T-cell (primary cell): ENCODE measurements around the gene DYNC1LI2. TPM values are rescaled to one million over a fixed set of nuclear protein-coding genes. Genes with fewer than 3 reads are reported as not detected.

Source experiments
- ATAC-seq, 4 experiments: fragments of 200-7000 bp in 3 of 4; fragments of 150-1000 bp in 1 of 4; cut with Tn5 transposase; replicated peaks in 1 of 4; 1 replicate in 3 of 4; 2 replicates in 1 of 4; pipeline ENCODE4 v1.10.0; 2021; ENCODE audit warnings: moderate library complexity in 3 of 4, mild to moderate bottlenecking in 2 of 4, moderate number of reproducible peaks in 1 of 4
- CTCF ChIA-PET, 2 donors: fragments of 300-600 bp; sonication (Branson Sonifier 250); formaldehyde crosslinking; loops; one replicate each; lab custom pipeline; 2022; ENCODE audit warnings: antibody characterized with exemption in 2 of 2; lab: Charles Lee
- POLR2A ChIA-PET, 2 donors: fragments of 300-600 bp; sonication (Branson Sonifier 250); formaldehyde crosslinking; loops; one replicate each; lab custom pipeline; 2022; ENCODE audit warnings: antibody characterized with exemption in 2 of 2; lab: Charles Lee
- DNase-seq, 35 experiments: peaks; one replicate each; pipeline versions ENCODE4 v3.0.0 to v3.0.0-alpha.2; 2013 to 2023
- H3K27ac ChIP-seq: one replicate; pipeline ENCODE4 v1.5.1; 2013; ENCODE audit warnings: low read length
- H3K27me3 ChIP-seq, 2 experiments: replicated peaks in 1 of 2; 1 replicate in 1 of 2; 2 replicates in 1 of 2; pipeline versions ENCODE4 v1.6.1 to v1.7.0; 2013; ENCODE audit warnings: low read length in 1 of 2, mixed read lengths in 1 of 2; ENCODE audit not compliant: control insufficient read depth in 2 of 2, insufficient read depth in 2 of 2; ENCODE audit errors: extremely low read depth in 1 of 2
- H3K36me3 ChIP-seq, 2 donors: 1 replicate in 1 of 2; 2 replicates in 1 of 2; pipeline versions ENCODE4 v1.6.1 to v1.7.0; 2013; ENCODE audit warnings: low read length in 1 of 2; ENCODE audit not compliant: control insufficient read depth in 2 of 2, insufficient read depth in 1 of 2; ENCODE audit errors: extremely low read depth in 1 of 2
- H3K4me1 ChIP-seq, 2 experiments: 1 replicate in 1 of 2; 2 replicates in 1 of 2; pipeline versions ENCODE4 v1.6.1 to v1.7.0; 2013; ENCODE audit warnings: low read length in 2 of 2, mixed read lengths in 1 of 2; ENCODE audit not compliant: insufficient read depth in 2 of 2, control insufficient read depth in 1 of 2; ENCODE audit errors: extremely low read depth in 1 of 2
- H3K4me3 ChIP-seq, 2 donors: 1 replicate in 1 of 2; 2 replicates in 1 of 2; pipeline versions ENCODE4 v1.5.1 to v1.7.0; 2013; ENCODE audit warnings: mild to moderate bottlenecking in 2 of 2, low read length in 1 of 2, moderate library complexity in 1 of 2; ENCODE audit not compliant: control insufficient read depth in 1 of 2; ENCODE audit errors: extremely low read depth in 1 of 2
- H3K9me3 ChIP-seq: 2 replicates; pipeline ENCODE4 v1.7.0; 2013
- H3K27ac Mint-ChIP-seq, 2 donors: one replicate each; pipeline ENCODE4 v1.8.0; 2020 to 2021; ENCODE audit warnings: mild to moderate bottlenecking in 2 of 2, mixed read lengths in 2 of 2
- H3K27me3 Mint-ChIP-seq, 2 donors: one replicate each; pipeline ENCODE4 v1.8.0; 2021 to 2022; ENCODE audit warnings: mixed read lengths in 2 of 2
- H3K36me3 Mint-ChIP-seq: one replicate; pipeline ENCODE4 v1.8.0; 2021; ENCODE audit warnings: mixed read lengths
- H3K4me1 Mint-ChIP-seq, 3 donors: one replicate each; pipeline ENCODE4 v1.8.0; 2020 to 2022; ENCODE audit warnings: mixed read lengths in 3 of 3, mild to moderate bottlenecking in 1 of 3
- H3K4me3 Mint-ChIP-seq, 3 donors: one replicate each; pipeline ENCODE4 v1.8.0; 2020 to 2022; ENCODE audit warnings: mild to moderate bottlenecking in 3 of 3, mixed read lengths in 3 of 3, moderate library complexity in 3 of 3
- H3K9me3 Mint-ChIP-seq, 3 donors: one replicate each; pipeline ENCODE4 v1.8.0; 2020 to 2022; ENCODE audit warnings: mixed read lengths in 3 of 3
- WGBS: methylation state at CpG from one replicate; pipeline ENCODE4 v1.1.5; 2013; ENCODE audit warnings: missing lambda C conversion rate; ENCODE audit not compliant: insufficient coverage; 5-methylcytosine and 5-hydroxymethylcytosine counted together
- total RNA-seq, 35 experiments: library from RNA in 6 of 35; stranded (reverse) in 6 of 35; fragments of 120-200 nt in 1 of 35; gene quantifications; one replicate each; pipeline versions ENCODE4 v1.2.1 to v1.2.4 and lab custom pipeline; 2013 to 2026

Gene DYNC1LI2
- total RNA-seq, 5 donors from 2014 or later (not counting 1 experiment from before 2014, with no cell fraction given): 69.9 to 92.1 (median 81.3) TPM

DNA sequence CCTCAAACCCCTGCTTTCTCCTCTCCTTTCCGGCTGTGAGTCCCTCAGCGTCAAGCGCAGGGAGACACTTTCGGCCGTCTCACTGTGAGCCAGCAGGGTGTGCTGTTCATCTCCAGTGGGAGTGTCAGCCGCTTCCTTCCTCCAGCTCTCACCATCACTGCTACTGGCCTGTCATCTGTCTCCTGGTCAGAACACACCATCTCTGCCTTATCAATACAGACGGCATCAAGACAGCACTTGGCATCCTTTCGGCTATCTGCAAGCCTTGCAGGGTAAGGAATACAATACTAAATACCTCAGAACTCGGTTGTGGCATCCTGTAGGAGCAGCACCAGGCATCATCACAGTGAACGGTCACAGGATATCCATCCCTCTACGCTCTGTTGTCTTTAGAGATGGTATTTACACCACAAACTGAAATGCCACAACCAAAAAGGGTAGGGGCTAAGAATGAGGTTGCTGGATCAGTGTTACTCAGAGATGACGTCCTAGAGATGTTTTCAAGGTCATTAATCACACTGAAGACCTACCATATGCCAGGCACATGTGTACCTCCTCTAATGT, 34.2 kb downstream of the DYNC1LI2 start:
- Mint-ChIP-seq H3K9me3 (no peaks in the 10 kb centered on the region), H3K27ac (no peak overlapping the region), H3K27me3 (peaks cover 0 to 4% of the 10 kb centered on the region in 2 donors), H3K36me3 (peaks cover 14% of the 10 kb centered on the region), H3K4me1 (no peaks in the 10 kb centered on the region), H3K4me3 (no peak overlapping the region)
- H3K36me3 ChIP-seq: peaks cover 0 to 7% of the 10 kb centered on the region in 2 donors
- H3K27ac ChIP-seq: no peak overlapping the region
- ATAC-seq (peak in 1 of 4 experiments; percentile 26), DNase-seq (peak in 1 of 35 experiments; percentile 22)
- H3K27me3 ChIP-seq: no peaks in the 10 kb centered on the region
- H3K4me1 ChIP-seq: no peaks in the 10 kb centered on the region
- ChIA-PET CTCF (interaction anchor here in 1 of 2 donors (0.7 kb wide), 1 partner anchor 1132 kb away, joined by 3 read pairs; no protein-coding TSS in a partner anchor), POLR2A (no interaction called here)
- H3K4me3 ChIP-seq: no peak overlapping the region
- no peaks in the 10 kb centered on the region for H3K9me3 ChIP-seq
- 78% methylated on average over 8 of the region's 12 CpGs for WGBS

DNA sequence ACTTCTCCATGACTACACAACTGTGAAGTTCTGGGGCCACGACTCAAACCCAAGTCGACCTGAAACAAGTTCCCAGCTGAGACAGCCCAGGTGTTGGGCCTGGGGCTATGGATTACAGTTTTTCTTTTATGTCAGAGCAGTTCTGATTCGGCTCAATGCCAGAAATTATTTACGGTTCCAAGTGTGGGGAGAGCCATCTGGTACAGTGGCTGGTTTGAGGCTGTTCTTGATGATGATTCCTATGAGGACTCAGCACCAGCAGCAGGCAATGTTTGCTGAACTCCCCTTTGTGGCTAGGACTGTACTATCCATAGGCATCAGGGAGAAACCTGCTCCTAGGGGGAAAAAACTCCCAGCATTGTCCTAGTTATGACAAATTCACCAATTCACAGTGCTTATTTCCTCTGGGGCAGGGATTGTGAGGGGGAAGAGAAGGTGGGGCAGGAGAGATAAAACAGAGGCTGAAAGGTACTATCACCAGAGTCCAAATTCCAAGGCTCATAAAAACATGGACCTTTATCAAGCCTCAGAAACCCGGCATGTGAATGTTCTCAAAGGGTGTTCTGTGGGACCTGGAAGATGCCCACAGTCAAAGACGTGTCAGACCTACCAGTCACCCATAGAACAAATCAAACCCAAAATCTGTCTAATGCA, 36.6 kb downstream of the DYNC1LI2 start:
- no peak overlapping the region for H3K27ac ChIP-seq
- Mint-ChIP-seq H3K9me3 (no peaks in the 10 kb centered on the region), H3K4me3 (no peak overlapping the region), H3K27me3 (peaks cover 4 to 7% of the 10 kb centered on the region in 2 donors), H3K4me1 (no peaks in the 10 kb centered on the region), H3K36me3 (peaks cover 6% of the 10 kb centered on the region), H3K27ac (no peak overlapping the region)
- WGBS: 62% methylated on average over 4 of the region's 6 CpGs
- no peak overlapping the region for H3K4me3 ChIP-seq
- ChIA-PET CTCF (no interaction called here), POLR2A (interaction anchor here in 1 of 2 donors (0.6 to 0.7 kb wide), 2 partner anchors 173 to 210 kb away, joined by 3 to 5 read pairs; no protein-coding TSS in a partner anchor)
- H3K27me3 ChIP-seq: peaks cover 0 to 11% of the 10 kb centered on the region in 2 experiments
- no peak for ATAC-seq
- H3K9me3 ChIP-seq: no peaks in the 10 kb centered on the region
- no peaks in the 10 kb centered on the region for H3K36me3 ChIP-seq
- DNase-seq: no peak
- H3K4me1 ChIP-seq: no peaks in the 10 kb centered on the region

DNA sequence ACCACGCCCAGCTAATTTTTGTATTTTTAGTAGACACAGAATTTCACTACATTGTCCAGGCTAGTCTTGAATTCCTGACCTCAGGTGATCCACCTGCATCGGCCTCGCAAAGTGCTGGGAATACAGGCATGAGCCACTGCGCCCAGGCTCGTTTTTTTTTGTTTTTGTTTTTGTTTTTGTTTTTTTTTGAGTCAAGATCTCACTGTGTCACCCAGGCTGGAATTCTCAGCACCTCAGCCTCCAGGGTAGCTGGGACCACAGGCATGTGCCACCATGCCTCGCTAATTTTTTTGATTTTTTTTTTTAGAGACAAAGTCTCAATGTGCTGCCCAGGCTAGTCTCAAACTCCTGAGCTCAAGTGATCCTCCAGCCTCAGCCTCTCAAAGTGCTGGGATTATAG, 37.3 kb downstream of the DYNC1LI2 start:
- Mint-ChIP-seq H3K36me3 (peaks cover 3% of the 10 kb centered on the region), H3K9me3 (no peaks in the 10 kb centered on the region), H3K4me1 (no peaks in the 10 kb centered on the region), H3K4me3 (no peak overlapping the region), H3K27me3 (peaks cover 5 to 7% of the 10 kb centered on the region in 2 donors), H3K27ac (no peak overlapping the region)
- Histone ChIP-seq H3K36me3 (no peaks in the 10 kb centered on the region), H3K27me3 (peaks cover 0 to 12% of the 10 kb centered on the region in 2 experiments), H3K9me3 (no peaks in the 10 kb centered on the region), H3K27ac (no peak overlapping the region), H3K4me3 (no peak overlapping the region), H3K4me1 (no peaks in the 10 kb centered on the region)
- ChIA-PET POLR2A (interaction anchor here in 1 of 2 donors (0.6 to 0.7 kb wide), 2 partner anchors 173 to 209 kb away, joined by 3 to 5 read pairs; no protein-coding TSS in a partner anchor), CTCF (no interaction called here)
- no peak for ATAC-seq
- WGBS: 95% methylated on average over 2 of the region's 6 CpGs
- DNase-seq: no peak

DNA sequence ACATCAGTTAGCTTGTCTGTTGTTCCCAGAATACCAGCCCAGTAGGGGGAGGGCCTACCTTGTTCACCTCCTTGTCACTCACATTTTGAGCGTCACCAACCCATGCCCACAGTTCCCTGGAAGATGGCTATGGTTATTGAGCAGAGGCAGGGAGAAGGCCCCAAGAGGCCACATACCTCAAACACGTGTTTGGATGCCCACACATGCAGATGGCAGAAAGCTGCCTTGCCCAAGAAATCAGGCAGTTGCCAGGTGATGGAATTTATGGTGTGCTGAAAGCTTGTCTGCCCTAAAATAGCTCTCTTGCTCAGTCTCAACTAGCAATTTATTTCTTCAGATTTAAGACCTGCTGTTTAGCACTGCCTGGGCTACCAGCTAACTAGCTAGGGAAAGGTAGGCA, 38.3 kb downstream of the DYNC1LI2 start:
- no peak overlapping the region for H3K27ac Mint-ChIP-seq
- Histone ChIP-seq H3K36me3 (no peaks in the 10 kb centered on the region), H3K4me1 (no peaks in the 10 kb centered on the region), H3K4me3 (no peak overlapping the region), H3K9me3 (no peaks in the 10 kb centered on the region), H3K27me3 (peaks cover 0 to 12% of the 10 kb centered on the region in 2 experiments), H3K27ac (no peak overlapping the region)
- DNase-seq (no peak), ATAC-seq (no peak)
- no peaks in the 10 kb centered on the region for H3K9me3 Mint-ChIP-seq
- H3K4me1 Mint-ChIP-seq: no peaks in the 10 kb centered on the region
- POLR2A ChIA-PET: no interaction called here
- no peak overlapping the region for H3K4me3 Mint-ChIP-seq
- no CpG with 5 or more reads among the region's 2 CpGs for WGBS
- no peaks in the 10 kb centered on the region for H3K36me3 Mint-ChIP-seq
- CTCF ChIA-PET: interaction anchor here in 1 of 2 donors (0.6 kb wide), 1 partner anchor 155 kb away, joined by 6 read pairs; no protein-coding TSS in a partner anchor
- peaks cover 5 to 10% of the 10 kb centered on the region in 2 donors for H3K27me3 Mint-ChIP-seq

DNA sequence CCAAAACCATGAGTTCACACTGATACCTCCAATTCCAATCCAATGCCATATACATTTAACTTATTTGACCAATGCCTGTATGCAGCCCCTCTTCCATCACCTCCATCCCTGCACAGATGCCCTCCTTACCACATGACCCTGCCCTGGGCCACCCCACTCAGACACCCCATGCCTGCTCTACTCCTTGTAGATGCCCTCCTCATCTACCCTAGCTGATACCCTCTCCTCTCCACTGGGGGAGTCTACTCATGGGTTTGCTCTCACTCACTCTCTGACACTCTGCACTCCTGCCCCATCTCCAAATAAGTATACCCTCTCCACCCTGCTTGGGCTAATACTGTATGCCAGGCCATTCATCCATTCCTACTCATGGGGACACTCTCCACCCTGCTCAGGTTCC, 38.9 kb downstream of the DYNC1LI2 start:
- no peak overlapping the region for H3K27ac Mint-ChIP-seq
- H3K27ac ChIP-seq: no peak overlapping the region
- no peaks in the 10 kb centered on the region for H3K36me3 Mint-ChIP-seq
- no peaks in the 10 kb centered on the region for H3K9me3 Mint-ChIP-seq
- no peaks in the 10 kb centered on the region for H3K4me1 Mint-ChIP-seq
- no peaks in the 10 kb centered on the region for H3K9me3 ChIP-seq
- ChIA-PET POLR2A (no interaction called here), CTCF (no interaction called here)
- no peak for ATAC-seq
- peaks cover 0 to 12% of the 10 kb centered on the region in 2 experiments for H3K27me3 ChIP-seq
- H3K27me3 Mint-ChIP-seq: peaks cover 5 to 12% of the 10 kb centered on the region in 2 donors
- no peaks in the 10 kb centered on the region for H3K4me1 ChIP-seq
- DNase-seq: no peak
- no peak overlapping the region for H3K4me3 ChIP-seq
- no peak overlapping the region for H3K4me3 Mint-ChIP-seq
- H3K36me3 ChIP-seq: no peaks in the 10 kb centered on the region

DNA sequence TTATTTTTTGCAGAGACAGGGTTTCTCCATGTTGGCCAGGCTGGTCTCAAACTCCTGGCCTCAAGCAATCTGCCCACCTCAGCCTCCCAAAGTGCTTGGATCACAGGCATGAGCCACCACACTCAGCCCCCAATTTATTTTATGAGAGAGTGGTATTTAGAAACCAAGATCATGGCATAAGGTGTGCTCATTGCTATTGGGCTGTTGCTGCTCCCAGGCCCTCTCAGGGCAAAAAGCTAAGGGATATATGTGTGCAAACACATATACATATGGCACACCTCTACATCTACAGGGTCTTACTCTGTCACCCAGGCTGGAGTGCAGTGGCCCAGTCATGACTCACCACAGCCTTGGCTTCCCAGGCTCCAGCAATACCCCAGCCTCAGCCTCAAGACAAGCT, 39.8 kb downstream of the DYNC1LI2 start:
- no peaks in the 10 kb centered on the region for H3K36me3 Mint-ChIP-seq
- no peaks in the 10 kb centered on the region for H3K4me1 ChIP-seq
- ATAC-seq (no peak), DNase-seq (no peak)
- no peaks in the 10 kb centered on the region for H3K4me1 Mint-ChIP-seq
- no peaks in the 10 kb centered on the region for H3K9me3 Mint-ChIP-seq
- POLR2A ChIA-PET: no interaction called here
- no peak overlapping the region for H3K4me3 Mint-ChIP-seq
- no peak overlapping the region for H3K27ac Mint-ChIP-seq
- H3K27ac ChIP-seq: no peak overlapping the region
- CTCF ChIA-PET: no interaction called here
- H3K4me3 ChIP-seq: no peak overlapping the region
- peaks cover 7 to 15% of the 10 kb centered on the region in 2 donors for H3K27me3 Mint-ChIP-seq
- no peaks in the 10 kb centered on the region for H3K9me3 ChIP-seq
- H3K36me3 ChIP-seq: no peaks in the 10 kb centered on the region
- H3K27me3 ChIP-seq: peaks cover 0 to 18% of the 10 kb centered on the region in 2 experiments
